GM18519 (cell line): ENCODE results near the gene GPC3.
"Not testable (repeated sequence)": the region's sequence is repeated elsewhere in the genome, so short reads cannot be mapped to it uniquely, and the experiment has no call there.

Experiments used
- ATAC-seq: cut with Tn5 transposase; IDR thresholded peaks from one replicate; pipeline ENCODE4 v1.9.1; 2021; ENCODE audit warnings: mild to moderate bottlenecking, moderate library complexity; ENCODE audit not compliant: unreplicated experiment, low FRiP score

The GPC3 gene

GRCh38 chrX:133633162-133633561 lies 352.2 kb downstream of the GPC3 start:
- no peak for ATAC-seq

GRCh38 chrX:133630362-133630761 lies 355.0 kb downstream of the GPC3 start:
- no peak for ATAC-seq

- no peak for ATAC-seq
These were observed 357.7 kb downstream of the GPC3 start for GRCh38 chrX:133627673-133628072.

- ATAC-seq: not testable (repeated sequence)
These were observed 364.0 kb downstream of the GPC3 start for GRCh38 chrX:133621384-133621783.

GRCh38 chrX:133611676-133612075 lies 373.7 kb downstream of the GPC3 start:
- ATAC-seq: no peak

- ATAC-seq: no peak
These were observed 375.3 kb downstream of the GPC3 start for GRCh38 chrX:133610056-133610455.

GRCh38 chrX:133609166-133609565 lies 376.2 kb downstream of the GPC3 start:
- no peak for ATAC-seq

- no peak for ATAC-seq
These were observed 377.0 kb downstream of the GPC3 start for GRCh38 chrX:133608406-133608805.

- ATAC-seq: no peak
These were observed 377.7 kb downstream of the GPC3 start for GRCh38 chrX:133607419-133608348.

GRCh38 chrX:133606990-133607389 lies 378.4 kb downstream of the GPC3 start:
- ATAC-seq: no peak

GRCh38 chrX:133604801-133605200 lies 380.6 kb downstream of the GPC3 start:
- no peak for ATAC-seq

GRCh38 chrX:133602881-133603280 lies 382.5 kb downstream of the GPC3 start:
- ATAC-seq: no peak

- no peak for ATAC-seq
These were observed 384.3 kb downstream of the GPC3 start for GRCh38 chrX:133601116-133601515.

- no peak for ATAC-seq
These were observed 384.9 kb downstream of the GPC3 start for GRCh38 chrX:133600536-133600935.

GRCh38 chrX:133598601-133599335 lies 386.6 kb downstream of the GPC3 start:
- ATAC-seq: peak; percentile 69

GRCh38 chrX:133594156-133594555 lies 391.2 kb downstream of the GPC3 start:
- no peak for ATAC-seq

GRCh38 chrX:133593531-133593930 lies 391.9 kb downstream of the GPC3 start:
- ATAC-seq: no peak

- ATAC-seq: no peak
These were observed 394.5 kb downstream of the GPC3 start for GRCh38 chrX:133590703-133591505.

GRCh38 chrX:133588827-133589226 lies 396.6 kb downstream of the GPC3 start:
- no peak for ATAC-seq

GRCh38 chrX:133587818-133588217 lies 397.6 kb downstream of the GPC3 start:
- ATAC-seq: no peak

- no peak for ATAC-seq
These were observed 398.3 kb downstream of the GPC3 start for GRCh38 chrX:133587071-133587470.
